H1 (cell line): Measurements from ENCODE around the gene MGMT. TPM values are rescaled to one million over a fixed set of nuclear protein-coding genes. Genes with fewer than 3 reads are reported as not detected.

Source experiments
- HDAC6 ChIP-seq: IDR thresholded peaks from one replicate; pipeline ENCODE4 v1.7.1; 2012; ENCODE audit warnings: low read depth, mild to moderate bottlenecking, inconsistent platforms, low read length, moderate library complexity
- polyA plus RNA-seq, 7 experiments: library from polyadenylated mRNA; depleted of rRNA in 3 of 7; stranded (reverse) in 5 of 7; unstranded in 2 of 7; fragments of >200 nt in 5 of 7; fragments of 200-250 nt in 2 of 7; gene quantifications; 1 replicate in 5 of 7; 2 replicates in 1 of 7; 4 replicates in 1 of 7; pipeline versions ENCODE4 v1.2.1 to v1.2.3, GENCODE V29; 2011 to 2013; ENCODE audit warnings: missing spikeins in 2 of 7, mixed read lengths in 2 of 7
- total RNA-seq: library from RNA; stranded (reverse); fragmentation: NEBNext Ultra II Directional; extraction: Animal tissue kit (Norgen Biotek cat#: 25700); gene quantifications from 2 replicates; pipeline ENCODE4 v1.2.1, GENCODE V29; 2021
- TF ChIP-seq, protein P1 (sequence below): fragments of 300-600 bp; sonication (generic); IDR thresholded peaks from 2 replicates; pipeline ENCODE4 v1.7.1; 2012; ENCODE audit warnings: low read length, moderate library complexity, mild to moderate bottlenecking, inconsistent platforms; ENCODE audit not compliant: insufficient replicate concordance
- TF ChIP-seq, protein P2 (sequence below), 3 experiments: IDR thresholded peaks; 1 replicate in 2 of 3; 2 replicates in 1 of 3; pipeline versions ENCODE4 v1.5.1 to v1.6.1; 2011; ENCODE audit warnings: low read length in 3 of 3, mild to moderate bottlenecking in 3 of 3, inconsistent platforms in 2 of 3, low read depth in 1 of 3, moderate library complexity in 1 of 3; ENCODE audit not compliant: insufficient read depth in 1 of 3; ENCODE audit errors: control extremely low read depth in 1 of 3

MGMT gene
- total and polyA plus RNA-seq, 2 of the 8 experiments (the other 6 are each of a cell fraction or from before 2014, with no cell fraction given): 9.9 to 10.7 TPM

DNA sequence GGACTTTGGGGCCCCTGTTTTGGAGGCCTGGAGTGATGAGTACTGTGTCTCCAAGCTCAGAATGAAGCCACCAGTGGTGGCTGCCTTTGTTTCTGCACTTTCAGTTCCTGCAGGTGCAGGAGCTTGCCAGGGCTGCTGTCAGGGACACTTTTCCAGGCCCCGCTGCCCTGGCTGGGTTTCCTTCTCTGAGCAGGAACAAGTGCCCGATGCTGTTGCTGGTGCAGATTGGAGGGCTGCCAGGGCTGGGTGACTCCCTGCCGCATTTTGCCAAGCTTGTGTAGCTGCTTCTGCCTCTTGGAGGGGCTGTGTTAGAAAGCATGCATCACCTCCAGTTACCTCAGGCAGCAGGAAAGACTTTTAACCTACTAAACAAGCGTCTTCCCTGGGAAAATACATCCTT is 211.1 kb downstream of the MGMT start (continued):
- TF ChIP-seq, protein P1, sequence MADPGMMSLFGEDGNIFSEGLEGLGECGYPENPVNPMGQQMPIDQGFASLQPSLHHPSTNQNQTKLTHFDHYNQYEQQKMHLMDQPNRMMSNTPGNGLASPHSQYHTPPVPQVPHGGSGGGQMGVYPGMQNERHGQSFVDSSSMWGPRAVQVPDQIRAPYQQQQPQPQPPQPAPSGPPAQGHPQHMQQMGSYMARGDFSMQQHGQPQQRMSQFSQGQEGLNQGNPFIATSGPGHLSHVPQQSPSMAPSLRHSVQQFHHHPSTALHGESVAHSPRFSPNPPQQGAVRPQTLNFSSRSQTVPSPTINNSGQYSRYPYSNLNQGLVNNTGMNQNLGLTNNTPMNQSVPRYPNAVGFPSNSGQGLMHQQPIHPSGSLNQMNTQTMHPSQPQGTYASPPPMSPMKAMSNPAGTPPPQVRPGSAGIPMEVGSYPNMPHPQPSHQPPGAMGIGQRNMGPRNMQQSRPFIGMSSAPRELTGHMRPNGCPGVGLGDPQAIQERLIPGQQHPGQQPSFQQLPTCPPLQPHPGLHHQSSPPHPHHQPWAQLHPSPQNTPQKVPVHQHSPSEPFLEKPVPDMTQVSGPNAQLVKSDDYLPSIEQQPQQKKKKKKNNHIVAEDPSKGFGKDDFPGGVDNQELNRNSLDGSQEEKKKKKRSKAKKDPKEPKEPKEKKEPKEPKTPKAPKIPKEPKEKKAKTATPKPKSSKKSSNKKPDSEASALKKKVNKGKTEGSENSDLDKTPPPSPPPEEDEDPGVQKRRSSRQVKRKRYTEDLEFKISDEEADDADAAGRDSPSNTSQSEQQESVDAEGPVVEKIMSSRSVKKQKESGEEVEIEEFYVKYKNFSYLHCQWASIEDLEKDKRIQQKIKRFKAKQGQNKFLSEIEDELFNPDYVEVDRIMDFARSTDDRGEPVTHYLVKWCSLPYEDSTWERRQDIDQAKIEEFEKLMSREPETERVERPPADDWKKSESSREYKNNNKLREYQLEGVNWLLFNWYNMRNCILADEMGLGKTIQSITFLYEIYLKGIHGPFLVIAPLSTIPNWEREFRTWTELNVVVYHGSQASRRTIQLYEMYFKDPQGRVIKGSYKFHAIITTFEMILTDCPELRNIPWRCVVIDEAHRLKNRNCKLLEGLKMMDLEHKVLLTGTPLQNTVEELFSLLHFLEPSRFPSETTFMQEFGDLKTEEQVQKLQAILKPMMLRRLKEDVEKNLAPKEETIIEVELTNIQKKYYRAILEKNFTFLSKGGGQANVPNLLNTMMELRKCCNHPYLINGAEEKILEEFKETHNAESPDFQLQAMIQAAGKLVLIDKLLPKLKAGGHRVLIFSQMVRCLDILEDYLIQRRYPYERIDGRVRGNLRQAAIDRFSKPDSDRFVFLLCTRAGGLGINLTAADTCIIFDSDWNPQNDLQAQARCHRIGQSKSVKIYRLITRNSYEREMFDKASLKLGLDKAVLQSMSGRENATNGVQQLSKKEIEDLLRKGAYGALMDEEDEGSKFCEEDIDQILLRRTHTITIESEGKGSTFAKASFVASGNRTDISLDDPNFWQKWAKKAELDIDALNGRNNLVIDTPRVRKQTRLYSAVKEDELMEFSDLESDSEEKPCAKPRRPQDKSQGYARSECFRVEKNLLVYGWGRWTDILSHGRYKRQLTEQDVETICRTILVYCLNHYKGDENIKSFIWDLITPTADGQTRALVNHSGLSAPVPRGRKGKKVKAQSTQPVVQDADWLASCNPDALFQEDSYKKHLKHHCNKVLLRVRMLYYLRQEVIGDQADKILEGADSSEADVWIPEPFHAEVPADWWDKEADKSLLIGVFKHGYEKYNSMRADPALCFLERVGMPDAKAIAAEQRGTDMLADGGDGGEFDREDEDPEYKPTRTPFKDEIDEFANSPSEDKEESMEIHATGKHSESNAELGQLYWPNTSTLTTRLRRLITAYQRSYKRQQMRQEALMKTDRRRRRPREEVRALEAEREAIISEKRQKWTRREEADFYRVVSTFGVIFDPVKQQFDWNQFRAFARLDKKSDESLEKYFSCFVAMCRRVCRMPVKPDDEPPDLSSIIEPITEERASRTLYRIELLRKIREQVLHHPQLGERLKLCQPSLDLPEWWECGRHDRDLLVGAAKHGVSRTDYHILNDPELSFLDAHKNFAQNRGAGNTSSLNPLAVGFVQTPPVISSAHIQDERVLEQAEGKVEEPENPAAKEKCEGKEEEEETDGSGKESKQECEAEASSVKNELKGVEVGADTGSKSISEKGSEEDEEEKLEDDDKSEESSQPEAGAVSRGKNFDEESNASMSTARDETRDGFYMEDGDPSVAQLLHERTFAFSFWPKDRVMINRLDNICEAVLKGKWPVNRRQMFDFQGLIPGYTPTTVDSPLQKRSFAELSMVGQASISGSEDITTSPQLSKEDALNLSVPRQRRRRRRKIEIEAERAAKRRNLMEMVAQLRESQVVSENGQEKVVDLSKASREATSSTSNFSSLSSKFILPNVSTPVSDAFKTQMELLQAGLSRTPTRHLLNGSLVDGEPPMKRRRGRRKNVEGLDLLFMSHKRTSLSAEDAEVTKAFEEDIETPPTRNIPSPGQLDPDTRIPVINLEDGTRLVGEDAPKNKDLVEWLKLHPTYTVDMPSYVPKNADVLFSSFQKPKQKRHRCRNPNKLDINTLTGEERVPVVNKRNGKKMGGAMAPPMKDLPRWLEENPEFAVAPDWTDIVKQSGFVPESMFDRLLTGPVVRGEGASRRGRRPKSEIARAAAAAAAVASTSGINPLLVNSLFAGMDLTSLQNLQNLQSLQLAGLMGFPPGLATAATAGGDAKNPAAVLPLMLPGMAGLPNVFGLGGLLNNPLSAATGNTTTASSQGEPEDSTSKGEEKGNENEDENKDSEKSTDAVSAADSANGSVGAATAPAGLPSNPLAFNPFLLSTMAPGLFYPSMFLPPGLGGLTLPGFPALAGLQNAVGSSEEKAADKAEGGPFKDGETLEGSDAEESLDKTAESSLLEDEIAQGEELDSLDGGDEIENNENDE: no peak
- TF ChIP-seq, protein P2, sequence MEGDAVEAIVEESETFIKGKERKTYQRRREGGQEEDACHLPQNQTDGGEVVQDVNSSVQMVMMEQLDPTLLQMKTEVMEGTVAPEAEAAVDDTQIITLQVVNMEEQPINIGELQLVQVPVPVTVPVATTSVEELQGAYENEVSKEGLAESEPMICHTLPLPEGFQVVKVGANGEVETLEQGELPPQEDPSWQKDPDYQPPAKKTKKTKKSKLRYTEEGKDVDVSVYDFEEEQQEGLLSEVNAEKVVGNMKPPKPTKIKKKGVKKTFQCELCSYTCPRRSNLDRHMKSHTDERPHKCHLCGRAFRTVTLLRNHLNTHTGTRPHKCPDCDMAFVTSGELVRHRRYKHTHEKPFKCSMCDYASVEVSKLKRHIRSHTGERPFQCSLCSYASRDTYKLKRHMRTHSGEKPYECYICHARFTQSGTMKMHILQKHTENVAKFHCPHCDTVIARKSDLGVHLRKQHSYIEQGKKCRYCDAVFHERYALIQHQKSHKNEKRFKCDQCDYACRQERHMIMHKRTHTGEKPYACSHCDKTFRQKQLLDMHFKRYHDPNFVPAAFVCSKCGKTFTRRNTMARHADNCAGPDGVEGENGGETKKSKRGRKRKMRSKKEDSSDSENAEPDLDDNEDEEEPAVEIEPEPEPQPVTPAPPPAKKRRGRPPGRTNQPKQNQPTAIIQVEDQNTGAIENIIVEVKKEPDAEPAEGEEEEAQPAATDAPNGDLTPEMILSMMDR (IDR thresholded peaks at IDR 0.05; ENCODE audit: control extremely low read depth in 1 of 3, insufficient read depth in 1 of 3, low read depth in 1 of 3, low read length in 3 of 3): no peak
- no peak for TF ChIP-seq HDAC6
